RKO (cell line): Measurements from ENCODE around the gene MTG1.

Experiments
- DNase-seq: peaks from one replicate; pipeline ENCODE4 v3.0.0-alpha.2; 2016; ENCODE audit warnings: low spot score

The MTG1 gene

DNA sequence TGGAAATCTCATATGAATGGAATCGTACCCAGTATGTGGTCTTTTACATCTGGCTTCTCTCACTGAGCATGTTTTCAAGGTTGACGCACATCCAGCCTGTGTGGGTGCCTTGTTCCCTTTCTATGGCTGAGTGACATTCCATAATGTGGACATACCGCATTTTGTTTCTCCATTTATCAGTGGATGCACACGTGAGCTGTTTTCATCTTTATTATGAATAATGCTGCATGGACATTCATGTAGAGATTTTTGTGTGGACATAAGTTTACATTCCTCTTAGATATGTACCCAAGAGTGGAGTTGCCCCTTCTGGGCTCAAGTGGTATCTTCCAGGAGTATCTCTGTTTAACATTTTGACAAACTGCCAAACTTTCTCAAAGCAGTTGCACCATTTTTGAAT is 58.5 kb downstream of the MTG1 start:
- no peak for DNase-seq

DNA sequence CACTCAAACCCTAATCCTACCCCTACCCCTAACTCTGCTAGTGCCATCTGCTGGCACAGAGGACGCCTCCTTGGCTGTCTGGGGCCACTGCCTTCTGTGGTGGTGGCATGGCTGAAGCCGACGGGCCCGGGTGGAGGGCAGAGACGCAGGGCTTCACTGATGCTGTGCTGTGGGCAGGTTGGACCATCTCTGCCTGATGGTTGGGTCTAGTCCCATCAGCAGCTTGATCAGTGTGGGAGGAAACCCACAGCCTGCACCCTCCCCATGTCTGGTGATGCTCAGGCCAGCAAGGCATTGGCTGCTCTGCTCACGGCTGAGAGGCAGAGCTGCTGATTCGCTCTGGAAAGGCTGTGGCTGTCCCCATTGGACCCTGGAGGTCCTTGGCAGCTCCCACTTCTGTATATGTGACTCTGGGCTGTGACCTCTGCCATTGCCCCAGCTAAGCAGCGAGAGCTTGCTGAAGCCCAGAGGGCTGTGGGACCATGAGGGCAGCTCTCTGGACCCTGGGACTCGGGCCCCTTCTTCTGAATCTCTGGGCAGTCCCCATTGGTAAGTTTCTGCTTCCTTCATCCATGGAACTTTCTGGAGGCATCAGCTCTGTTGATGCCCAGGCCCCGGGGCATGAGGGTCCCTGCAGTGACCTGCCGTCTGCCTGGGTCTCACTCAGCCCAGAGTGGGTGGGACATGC is 59.7 kb downstream of the MTG1 start, which contains the start of gene SCART1:
SCART1 (plus strand) TSS at position 430 of the 688 bp plus-strand sequence; CDS start at position 483, 53 bp downstream.
- no peak for DNase-seq

DNA sequence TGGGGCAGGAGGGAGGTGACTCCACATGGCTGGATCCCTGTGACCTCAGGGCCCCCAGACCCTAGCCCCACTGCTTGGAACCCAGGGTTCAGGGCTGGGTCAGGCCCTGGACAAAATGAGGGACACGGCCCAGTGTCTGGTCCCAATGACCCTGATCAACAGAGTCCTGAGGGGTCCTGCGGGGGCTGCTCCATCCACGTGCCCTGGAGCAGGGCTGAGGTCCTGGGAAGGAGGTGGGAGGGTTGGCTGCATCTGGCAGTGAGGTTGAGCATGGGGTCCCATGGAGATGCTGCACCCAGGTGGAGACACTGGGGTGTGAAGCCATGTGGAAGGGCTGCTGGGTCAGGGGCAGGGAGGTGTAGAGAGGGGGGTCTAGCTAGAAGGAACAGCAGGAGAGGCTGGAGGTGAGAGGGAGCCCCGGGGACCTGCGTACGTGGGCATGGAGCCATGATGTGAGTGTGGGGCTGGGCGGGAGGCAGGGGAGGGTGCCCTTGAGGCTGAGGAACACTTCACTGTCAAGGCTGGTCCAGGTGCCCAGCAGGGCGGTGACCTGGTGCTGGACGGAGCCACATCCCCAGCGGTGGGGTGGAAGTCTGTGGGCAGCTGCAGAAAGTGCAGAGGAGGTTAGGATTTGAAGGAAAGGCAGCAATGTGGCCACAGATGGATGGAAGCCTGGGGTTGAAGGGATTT is 60.4 kb downstream of the MTG1 start:
- DNase-seq = no peak

DNA sequence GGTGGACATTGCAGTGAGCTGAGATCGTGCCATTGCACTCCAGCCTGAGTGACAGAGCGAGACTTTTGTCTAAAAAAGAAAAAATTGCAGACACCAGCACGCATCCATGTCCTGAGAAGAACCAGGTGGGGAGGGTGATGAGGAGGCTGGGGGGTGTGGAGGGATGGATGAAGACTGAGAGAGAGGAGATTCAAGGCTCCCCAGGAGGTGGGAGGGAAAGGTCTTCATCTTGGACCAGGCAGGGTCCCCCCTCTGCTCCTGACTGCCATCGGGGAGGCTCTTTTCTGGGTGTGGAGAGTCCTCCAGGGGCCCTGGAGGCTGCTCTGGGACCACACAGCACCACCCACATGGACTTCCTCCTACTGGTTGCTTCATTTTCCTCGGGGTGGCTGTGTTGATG is 61.2 kb downstream of the MTG1 start:
- no peak for DNase-seq

DNA sequence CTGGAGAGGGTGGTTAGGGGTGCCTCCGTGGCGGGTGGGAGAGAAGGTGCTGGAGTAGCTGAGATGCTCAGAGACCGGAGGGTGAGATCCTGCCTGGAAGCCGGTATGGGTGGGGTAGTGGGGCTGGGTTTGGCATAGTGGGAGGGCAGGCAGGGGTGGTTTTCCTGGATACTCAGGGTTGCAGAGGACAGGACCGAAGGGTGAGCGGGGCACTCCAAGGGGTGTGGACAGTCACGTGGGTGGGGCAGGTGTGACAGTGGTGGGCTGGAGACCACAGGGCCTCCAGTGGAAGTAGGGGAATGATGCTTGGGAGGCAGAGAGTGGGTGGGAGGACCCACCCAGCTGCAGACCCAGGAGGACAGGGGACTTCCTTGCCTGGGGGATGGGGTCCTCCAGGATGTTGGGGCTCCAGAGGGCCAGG is 61.7 kb downstream of the MTG1 start:
- no peak for DNase-seq

DNA sequence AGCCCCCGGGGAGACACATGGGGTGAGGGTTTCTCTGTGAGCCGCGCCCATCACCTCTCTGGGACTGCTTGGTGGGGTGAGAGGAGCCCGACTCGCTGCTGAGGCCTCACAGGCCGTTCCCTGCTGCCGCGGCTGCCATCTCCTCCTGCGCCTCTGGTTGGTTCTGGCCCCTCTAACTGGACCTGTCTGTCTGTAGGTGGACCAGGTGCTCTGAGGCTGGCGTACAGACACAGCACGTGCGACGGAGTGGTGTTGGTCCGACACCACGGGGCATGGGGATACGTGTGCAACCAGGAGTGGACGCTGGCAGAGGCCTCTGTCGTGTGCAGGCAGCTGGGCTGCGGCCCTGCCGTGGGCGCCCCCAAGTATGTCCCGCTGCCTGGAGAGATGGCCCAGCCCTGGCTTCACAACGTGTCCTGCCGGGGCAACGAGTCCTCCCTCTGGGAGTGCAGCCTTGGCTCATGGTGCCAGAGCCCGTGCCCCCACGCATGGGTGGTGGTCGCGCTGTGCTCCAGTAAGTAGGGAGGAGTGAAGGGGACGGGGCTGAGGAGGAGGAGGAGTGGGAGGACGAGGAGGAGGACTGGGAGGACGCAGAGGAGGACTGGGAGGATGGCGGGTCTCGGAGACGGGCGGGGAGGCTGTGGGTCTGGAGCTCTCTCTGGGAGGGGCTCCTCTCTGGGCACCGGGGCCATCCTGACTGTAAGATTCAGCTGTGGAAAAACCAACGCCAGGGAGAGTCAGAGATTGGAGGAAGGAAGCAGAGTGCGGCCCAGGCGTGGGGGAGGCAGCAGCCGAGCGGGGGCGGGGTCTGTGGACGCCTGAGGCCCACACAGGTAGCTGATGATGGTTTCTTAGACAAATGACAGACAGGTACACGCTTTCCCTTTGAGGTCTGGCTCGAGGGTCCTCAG is 62.3 kb downstream of the MTG1 start:
- DNase-seq = no peak

DNA sequence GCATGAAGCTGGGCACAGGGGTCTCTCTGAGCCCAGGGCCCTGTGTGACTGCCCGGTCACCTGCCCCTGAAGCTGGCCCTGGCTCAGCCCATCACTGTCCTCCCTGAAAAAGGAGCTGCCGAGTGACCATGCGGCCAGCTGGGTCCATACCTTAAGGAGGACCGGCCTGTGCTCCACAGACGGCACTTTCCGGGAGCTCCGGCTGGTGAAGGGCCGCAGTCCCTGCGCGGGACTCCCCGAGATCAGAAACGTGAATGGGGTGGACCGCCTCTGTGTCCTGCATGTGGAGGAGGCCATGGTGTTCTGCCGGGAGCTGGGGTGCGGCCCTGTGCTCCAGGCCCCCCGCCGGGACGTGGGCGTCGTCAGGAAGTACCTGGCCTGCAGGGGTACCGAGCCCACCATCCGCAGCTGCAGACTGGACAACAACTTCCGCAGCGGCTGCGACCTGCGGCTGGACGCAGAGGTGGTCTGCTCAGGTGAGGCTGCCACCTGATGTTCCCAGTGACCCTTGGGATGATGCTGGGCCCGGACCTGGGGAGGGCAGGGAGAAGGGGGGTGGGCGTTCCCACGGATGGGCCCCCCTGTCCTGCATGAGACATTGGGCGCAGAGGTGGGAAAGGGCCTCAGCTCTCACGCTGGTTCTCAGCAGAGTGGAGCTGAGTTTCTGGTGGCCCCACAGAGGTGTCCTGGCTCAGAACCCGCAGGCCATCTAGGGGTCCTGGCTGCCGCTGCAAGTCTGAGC is 63.3 kb downstream of the MTG1 start:
- no peak for DNase-seq

DNA sequence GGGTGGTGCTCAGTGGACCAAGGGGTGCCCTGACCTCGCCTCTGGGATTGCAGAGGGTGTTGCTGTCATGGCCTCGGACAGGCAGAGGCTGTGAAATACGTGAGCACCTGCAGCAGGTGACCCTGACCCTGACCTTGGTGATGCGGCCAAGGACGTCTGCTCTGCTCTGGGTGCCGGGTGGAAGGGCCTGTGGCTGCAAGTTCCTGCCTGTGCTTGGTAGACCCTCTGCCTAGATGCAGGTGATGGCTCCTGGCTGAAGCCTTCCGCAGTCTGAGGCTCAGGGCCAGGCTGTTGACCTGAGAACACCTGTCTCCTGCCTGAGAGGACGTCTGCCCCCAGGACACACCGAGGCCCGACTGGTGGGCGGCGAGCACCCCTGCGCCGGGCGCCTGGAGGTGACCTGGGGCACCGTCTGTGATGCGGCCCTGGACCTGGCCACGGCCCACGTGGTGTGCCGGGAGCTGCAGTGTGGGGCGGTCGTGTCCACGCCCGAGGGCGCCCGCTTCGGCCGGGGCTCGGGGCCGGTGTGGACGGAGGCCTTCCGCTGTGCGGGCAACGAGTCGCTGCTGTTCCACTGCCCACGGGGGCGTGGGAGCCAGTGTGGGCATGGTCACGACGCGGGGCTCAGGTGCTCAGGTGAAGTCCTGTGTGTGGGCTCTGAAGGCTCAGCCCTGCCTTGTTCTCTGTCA is 64.2 kb downstream of the MTG1 start:
- no peak for DNase-seq

DNA sequence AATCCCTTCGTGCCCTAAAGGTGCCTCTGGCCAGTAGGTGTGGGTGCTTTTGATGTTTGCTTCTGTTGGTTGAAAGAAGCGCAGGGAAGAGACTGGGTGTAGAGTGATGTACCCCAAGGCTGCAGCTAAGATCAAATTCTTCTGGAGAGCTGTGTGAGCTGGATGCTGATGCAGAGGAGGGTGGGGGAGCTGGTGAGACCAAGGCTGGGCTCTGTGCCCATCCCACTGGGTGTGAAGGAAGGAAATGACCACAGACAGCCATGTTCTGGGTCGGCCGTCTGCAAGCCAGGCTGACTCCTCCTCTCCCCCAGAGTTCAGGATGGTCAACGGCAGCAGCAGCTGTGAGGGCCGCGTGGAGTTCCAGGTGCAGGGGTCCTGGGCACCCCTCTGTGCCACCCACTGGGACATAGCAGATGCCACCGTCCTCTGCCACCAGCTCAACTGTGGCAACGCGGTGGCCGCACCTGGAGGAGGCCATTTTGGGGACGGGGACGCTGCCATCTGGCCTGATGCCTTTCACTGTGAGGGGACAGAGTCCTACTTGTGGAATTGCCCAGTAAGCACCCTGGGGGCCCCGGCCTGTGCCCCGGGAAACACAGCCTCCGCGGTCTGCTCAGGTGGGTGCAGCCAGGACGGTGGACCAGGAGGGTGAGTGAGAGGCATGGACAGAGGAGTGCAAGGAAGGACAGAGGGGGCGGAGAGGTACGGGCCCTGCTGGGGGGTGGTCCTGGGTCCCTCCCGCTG is 64.9 kb downstream of the MTG1 start:
- DNase-seq = no peak

DNA sequence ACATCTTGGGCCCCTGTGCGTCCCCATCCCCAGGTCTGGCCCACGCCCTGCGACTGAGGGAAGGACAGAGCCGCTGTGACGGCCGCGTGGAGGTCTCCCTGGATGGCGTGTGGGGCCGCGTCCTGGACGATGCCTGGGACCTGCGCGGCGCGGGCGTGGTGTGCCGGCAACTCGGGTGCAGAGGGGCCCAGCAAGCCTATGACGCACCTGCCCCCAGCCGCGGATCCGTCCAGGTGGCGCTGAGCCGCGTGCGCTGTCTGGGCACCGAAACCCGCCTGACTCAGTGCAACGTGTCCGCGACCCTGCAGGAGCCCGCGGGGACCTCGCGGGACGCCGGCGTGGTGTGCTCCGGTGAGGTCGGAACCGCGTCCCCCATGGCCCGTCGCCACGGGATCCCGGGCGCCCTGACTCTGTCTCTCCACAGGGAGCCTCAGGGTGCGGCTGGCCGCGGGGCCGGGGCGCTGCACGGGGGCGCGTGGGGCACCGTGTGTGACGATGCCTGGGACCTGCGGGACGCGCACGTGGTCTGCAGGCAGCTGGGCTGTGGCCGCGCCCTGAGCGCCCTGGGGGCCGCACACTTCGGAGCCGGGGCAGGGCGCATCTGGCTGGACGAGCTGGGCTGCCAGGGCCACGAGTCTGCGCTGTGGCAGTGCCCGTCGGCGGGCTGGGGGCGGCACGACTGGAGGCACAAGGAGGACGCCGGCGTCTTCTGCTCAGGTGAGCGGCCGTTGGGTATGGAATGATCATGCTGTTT is 65.7 kb downstream of the MTG1 start:
- DNase-seq = no peak

DNA sequence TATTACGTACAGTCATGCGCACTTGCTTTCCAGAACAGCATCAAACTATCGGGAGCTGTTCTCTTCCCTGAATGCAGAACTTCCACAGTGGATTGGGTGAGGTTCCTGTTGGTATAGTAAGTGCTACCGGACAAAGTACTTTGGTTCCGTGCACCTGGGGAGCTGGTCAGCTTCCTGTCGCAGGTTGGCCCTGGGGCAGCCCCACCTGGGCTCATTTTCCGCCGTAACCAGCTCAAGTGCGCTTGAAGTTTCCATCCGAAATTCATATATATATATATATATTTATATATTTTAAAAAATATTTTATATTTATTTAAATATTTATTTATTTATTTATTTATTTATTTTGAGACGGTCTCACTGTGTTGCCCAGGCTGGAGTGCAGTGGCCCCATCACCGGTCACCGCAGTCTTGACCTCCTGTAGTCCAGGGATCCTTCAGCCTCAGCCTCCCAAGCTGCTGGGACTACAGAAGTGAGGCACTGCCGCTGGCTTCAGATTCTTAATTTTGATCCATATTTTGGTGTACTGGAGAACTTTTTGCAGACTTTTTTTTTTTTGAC is 66.3 kb downstream of the MTG1 start:
- no peak for DNase-seq

DNA sequence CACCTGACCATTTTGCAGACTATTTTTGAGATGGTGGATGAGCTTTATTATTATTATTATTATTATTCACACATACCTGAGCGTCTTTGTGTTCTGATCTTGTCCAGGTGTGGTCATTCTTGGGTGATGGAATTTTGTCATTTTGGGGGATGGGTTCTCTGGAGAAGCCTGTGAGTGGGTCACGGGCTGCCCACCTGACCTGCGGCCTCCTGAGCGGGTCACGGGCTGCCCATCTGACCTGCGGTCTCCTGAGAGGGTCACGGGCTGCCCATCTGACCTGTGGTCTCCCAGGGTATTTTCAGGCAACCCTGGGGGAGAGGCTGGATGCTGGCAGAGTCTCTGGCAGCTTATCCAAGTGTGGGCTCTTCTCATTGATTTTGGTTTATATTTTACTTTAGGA is 67.1 kb downstream of the MTG1 start:
- DNase-seq = no peak

DNA sequence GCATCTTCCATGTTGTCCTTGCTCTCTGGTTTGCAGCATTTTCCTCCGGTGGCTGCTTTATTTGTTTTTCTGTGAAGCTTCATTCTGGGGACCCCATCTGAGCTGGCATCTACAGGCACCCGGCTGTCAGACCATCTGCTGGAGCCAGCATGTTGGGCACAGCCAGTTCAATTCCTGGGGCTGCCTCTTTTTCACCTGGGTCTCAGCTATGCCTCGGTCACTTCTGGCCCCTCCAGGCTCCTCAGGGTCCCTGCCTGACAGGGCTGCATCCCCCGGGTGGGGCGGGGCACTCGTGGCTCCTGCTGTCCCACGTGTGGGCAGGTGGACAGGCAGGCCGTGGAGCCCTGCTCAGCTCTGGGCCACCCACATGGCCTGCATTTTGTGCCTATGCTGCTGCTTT is 67.9 kb downstream of the MTG1 start:
- no peak for DNase-seq

DNA sequence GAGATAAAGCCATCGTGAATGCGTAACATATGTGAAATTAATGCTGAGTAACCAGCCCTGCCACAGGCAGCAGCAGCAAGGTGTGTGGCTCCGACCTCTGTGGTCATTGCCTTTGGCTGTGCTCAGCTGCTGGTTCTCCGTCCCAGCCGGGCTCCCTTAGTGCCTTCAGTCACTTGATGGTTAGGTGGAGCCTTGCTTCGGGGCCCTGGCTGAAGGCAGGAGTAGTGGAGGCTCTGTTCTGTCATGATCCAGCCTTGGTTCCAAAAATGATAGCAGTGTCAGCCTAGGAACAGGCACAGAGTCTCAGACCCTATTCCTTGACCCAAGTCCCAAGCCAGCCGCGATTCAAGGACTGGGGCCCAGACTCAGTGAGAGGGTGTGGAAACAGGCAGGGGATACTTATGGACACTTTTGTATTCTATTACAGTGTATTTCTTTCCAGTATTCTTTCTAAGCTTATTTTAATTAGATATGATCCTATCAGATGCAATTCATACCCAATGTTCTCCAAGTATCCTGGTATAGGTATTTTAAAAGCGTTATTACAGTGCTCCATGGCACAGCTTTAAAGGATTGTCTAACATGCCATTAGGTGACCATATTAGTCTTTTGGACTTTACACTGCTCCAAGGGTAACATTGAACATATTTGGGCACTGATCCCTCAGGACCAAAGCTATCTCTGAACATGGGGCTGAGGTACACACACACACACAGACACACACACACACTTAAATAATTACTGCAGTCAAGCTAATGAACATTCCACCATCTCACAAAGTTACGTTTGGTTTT is 68.8 kb downstream of the MTG1 start:
- DNase-seq = no peak

DNA sequence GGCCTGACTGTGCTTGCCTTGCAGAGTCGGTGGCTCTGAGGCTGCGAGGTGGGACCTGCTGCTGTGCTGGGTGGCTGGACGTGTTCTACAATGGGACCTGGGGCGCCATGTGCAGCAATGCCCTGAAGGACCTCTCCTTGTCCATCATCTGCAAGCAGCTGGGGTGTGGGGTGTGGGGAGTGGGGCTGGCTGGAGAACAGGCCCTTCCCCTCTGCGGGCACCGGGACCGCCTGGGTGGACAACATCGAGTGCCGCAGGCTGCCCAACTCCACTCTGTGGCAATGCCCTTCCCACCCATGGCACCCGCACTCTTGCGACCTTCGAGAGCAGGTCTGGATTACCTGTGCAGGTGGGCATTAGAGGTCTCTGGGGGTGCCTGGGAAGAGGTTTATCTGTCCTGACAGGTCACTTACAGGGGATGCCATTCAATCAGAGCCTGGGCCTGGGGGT is 70.7 kb downstream of the MTG1 start:
- no peak for DNase-seq

DNA sequence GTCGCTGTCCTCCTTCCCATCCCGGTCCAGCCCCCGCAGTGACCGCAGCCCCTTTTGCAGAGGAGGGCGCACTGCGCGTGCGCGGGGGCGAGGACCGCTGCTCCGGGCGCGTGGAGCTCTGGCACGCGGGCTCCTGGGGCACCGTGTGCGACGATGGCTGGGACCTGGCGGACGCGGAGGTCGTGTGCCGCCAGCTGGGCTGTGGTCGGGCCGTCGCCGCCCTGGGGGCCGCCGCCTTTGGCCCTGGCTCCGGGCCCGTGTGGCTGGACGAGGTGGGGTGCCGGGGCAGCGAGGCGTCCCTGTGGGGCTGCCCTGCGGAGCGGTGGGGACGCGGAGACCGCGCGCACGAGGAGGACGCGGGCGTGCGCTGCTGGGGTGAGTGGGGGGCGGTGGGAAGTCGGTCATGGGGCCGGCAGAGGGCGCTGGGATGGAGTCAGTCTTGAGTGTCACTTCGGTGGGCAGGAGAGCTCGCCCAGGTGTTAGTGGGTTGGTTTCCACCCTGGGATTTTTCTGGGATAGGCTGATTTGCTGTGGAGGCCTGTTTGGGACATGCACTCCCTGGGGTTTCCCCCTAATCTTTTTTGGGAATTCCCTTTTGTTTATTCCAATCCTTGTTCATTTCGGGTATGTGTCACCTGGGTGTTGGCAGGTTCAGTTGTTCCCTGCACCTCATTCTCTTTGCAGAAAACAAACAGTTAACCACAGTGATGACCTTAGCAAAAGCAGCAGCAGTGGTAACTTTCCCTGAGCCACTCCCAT is 71.4 kb downstream of the MTG1 start:
- no peak for DNase-seq

DNA sequence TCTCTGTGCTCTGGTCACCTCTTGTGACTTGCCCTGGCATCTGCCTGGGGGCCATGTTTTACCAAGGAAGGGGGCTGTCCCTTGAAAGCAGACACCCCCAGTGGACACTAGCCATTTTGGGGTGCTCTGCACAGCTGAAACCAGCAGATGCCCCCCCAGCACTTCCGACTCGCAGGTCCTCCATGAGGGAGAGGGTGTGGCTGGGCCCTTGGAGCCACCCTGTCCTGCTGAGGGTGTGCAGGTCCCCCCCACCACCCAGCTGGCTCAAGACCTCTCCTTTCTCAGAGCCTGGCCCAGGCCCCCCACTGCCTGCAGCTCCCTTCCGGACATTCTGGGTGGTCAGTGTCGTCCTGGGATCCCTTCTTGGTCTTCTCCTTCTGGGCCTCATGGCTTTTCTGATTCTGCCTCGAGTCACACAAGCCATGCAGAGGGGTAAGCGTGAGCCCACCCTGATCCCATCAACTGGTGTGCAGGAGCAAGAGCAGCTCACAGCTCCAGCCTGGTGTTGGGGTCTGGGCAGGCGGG is 72.1 kb downstream of the MTG1 start:
- DNase-seq = no peak
